ENCODE data around the gene TFAM. TPM values are rescaled to one million over a fixed set of nuclear protein-coding genes. Genes with fewer than 3 reads are reported as not detected.

Gene TFAM
- total and polyA plus RNA-seq, 2 donors from 2014 or later = 18.5 to 35.0 TPM

DNA sequence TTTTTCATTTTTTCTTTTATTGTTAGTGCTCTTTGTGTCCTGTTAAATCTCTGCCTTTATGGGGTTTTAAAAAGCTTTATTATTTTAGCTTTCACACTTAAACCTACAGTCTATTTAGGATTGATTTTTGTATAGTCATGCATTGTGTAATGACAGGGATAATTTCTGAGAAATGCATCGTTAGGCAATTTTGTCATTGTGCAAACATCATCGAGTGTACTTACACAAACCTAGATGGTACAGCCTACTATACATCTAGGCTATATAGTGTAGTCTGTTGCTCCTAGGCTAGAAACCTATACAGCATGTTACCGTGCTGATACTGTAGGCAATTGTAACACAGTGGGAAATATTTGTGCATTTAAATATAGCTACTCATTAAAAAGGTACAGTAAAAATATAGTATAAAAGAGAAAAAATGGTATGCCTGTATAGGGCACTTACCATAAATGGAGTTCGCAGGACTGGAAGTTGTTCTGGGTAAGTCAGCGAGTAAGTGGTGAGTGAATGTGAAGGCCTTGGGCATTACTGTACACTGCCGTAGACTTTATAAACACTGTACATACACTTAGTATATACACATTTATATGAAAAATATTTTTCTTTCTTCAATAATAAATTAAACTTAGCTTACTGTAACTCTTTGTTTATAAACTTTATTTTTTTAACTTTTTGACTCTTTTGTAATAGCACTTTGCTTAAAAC, 34.4 kb upstream of the TFAM start:
- no peaks in the 10 kb centered on the region for H3K36me3 ChIP-seq (ENCODE audit: control insufficient read depth in 2 of 3, insufficient read depth in 3 of 3, low read length in 3 of 3)
- TF ChIP-seq, protein P1, sequence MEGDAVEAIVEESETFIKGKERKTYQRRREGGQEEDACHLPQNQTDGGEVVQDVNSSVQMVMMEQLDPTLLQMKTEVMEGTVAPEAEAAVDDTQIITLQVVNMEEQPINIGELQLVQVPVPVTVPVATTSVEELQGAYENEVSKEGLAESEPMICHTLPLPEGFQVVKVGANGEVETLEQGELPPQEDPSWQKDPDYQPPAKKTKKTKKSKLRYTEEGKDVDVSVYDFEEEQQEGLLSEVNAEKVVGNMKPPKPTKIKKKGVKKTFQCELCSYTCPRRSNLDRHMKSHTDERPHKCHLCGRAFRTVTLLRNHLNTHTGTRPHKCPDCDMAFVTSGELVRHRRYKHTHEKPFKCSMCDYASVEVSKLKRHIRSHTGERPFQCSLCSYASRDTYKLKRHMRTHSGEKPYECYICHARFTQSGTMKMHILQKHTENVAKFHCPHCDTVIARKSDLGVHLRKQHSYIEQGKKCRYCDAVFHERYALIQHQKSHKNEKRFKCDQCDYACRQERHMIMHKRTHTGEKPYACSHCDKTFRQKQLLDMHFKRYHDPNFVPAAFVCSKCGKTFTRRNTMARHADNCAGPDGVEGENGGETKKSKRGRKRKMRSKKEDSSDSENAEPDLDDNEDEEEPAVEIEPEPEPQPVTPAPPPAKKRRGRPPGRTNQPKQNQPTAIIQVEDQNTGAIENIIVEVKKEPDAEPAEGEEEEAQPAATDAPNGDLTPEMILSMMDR (IDR thresholded peaks at IDR 0.05; ENCODE audit: borderline replicate concordance, extremely low read depth, insufficient read depth) = no peak
- H3K27ac ChIP-seq (ENCODE audit: low read depth in 2 of 2, low read length in 2 of 2) = no peak overlapping the region
- intact Hi-C loops (cut with DNase I) = no loop called here
- H3K9me3 ChIP-seq (ENCODE audit: control insufficient read depth in 2 of 3, insufficient read depth in 1 of 3, low read length in 3 of 3) = no peaks in the 10 kb centered on the region
- FAIRE-seq (peak; percentile 51), DNase-seq (no peak)
- H3K9ac ChIP-seq (ENCODE audit: low read length in 3 of 3) = no peak overlapping the region
- H3K4me1 ChIP-seq (ENCODE audit: control insufficient read depth in 2 of 3, insufficient read depth in 2 of 3, low read depth in 1 of 3, low read length in 3 of 3) = no peaks in the 10 kb centered on the region
- H3K27me3 ChIP-seq (ENCODE audit: control insufficient read depth, insufficient read depth, low read length) = no peaks in the 10 kb centered on the region
- no peak overlapping the region for H3K4me3 ChIP-seq (ENCODE audit: low read length in 3 of 3)

DNA sequence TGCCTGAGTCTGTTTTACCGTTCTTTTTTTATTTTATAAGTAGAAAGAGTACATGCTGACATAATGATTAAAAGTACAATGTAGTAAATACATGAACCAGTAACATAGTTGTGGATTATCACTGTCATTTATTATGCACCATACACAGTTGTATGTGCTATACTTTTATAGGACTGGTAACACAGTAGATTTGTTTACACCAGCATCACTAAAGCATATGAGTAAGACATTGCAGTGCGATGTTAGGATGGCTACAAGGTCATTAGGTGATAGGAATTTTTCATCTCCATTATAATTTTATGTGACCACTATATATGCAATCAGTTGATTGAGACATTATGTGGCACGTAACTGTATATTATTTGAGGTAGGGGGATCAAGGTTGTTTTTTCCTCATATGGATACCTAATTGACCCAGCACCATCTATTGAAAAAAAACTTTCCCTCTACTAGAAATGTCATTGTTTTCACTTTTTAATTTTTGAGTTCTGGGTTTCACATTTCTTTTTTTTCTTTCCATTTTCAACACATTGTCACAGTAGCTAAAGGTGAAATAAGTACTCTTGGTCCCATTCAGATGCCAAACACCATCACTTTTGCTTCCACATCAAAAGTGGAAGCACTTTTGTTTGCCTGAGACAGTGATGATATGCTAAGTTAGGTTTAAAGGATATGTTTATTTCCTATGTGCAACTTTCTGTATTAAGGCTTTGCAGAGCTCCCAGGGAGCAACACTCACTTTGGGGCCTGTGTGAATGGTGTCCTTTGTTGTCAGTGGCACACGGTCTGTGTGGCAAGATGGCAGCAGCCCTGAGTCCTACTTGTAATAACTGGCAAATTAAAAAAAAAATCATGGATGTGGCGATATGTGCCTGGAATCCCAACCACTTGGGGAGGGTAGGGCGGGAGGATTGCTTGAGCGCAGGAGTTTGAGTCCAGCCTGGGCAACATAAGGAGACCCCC, 33.3 kb upstream of the TFAM start:
- TF ChIP-seq, protein P1 (IDR thresholded peaks at IDR 0.05; ENCODE audit: borderline replicate concordance, extremely low read depth, insufficient read depth) = no peak
- Histone ChIP-seq H3K4me3 (ENCODE audit: low read length in 3 of 3) (no peak overlapping the region), H3K9me3 (ENCODE audit: control insufficient read depth in 2 of 3, insufficient read depth in 1 of 3, low read length in 3 of 3) (no peaks in the 10 kb centered on the region), H3K36me3 (ENCODE audit: control insufficient read depth in 2 of 3, insufficient read depth in 3 of 3, low read length in 3 of 3) (no peaks in the 10 kb centered on the region), H3K9ac (ENCODE audit: low read length in 3 of 3) (no peak overlapping the region), H3K4me1 (ENCODE audit: control insufficient read depth in 2 of 3, insufficient read depth in 2 of 3, low read depth in 1 of 3, low read length in 3 of 3) (no peaks in the 10 kb centered on the region), H3K27ac (ENCODE audit: low read depth in 2 of 2, low read length in 2 of 2) (no peak overlapping the region), H3K27me3 (ENCODE audit: control insufficient read depth, insufficient read depth, low read length) (no peaks in the 10 kb centered on the region)
- intact Hi-C loops (cut with DNase I) = no loop called here
- DNase-seq (no peak), FAIRE-seq (no peak)

DNA sequence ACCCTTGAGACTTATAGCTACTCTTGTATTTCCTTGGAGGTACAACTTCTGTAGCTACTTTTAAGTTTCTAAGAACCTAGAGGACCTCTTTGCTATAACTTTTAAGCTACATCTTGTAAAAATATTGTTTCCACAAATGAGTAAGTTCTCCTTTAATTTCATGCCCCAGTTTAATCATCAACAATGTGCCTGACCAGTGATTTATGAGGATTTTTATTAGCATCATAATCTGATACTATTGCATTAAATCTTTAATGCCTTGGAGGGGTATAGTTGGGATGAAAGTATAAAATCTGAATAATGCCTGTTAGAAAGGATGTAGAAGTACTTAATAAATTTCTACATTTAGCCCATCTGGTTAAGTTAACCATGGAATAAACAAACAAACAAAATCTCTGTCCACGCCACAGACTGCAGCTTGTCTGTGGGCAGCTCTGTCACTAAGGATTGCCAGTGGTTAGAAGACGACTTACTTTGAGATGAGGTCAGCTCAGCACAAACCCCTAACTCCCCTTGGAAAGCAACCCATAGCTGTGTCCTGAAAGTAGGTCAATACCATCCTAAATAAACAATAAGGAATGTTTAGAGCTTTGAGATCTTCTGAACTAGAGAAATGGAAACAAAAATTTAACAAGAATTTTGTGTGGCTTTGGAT, 32.1 kb upstream of the TFAM start:
- no peak for FAIRE-seq

More for the DNA sequence above, 32.1 kb upstream of the TFAM start:
- intact Hi-C loops (cut with DNase I) = no loop called here
- H3K27me3 ChIP-seq (ENCODE audit: control insufficient read depth, insufficient read depth, low read length) = no peaks in the 10 kb centered on the region
- TF ChIP-seq, protein P1 (IDR thresholded peaks at IDR 0.05; ENCODE audit: borderline replicate concordance, extremely low read depth, insufficient read depth) = no peak
- H3K9me3 ChIP-seq (ENCODE audit: control insufficient read depth in 2 of 3, insufficient read depth in 1 of 3, low read length in 3 of 3) = no peaks in the 10 kb centered on the region
- no peak overlapping the region for H3K4me3 ChIP-seq (ENCODE audit: low read length in 3 of 3)
- no peak overlapping the region for H3K27ac ChIP-seq (ENCODE audit: low read depth in 2 of 2, low read length in 2 of 2)
- no peak for DNase-seq
- no peak overlapping the region for H3K9ac ChIP-seq (ENCODE audit: low read length in 3 of 3)
- H3K36me3 ChIP-seq (ENCODE audit: control insufficient read depth in 2 of 3, insufficient read depth in 3 of 3, low read length in 3 of 3) = no peaks in the 10 kb centered on the region
- H3K4me1 ChIP-seq (ENCODE audit: control insufficient read depth in 2 of 3, insufficient read depth in 2 of 3, low read depth in 1 of 3, low read length in 3 of 3) = no peaks in the 10 kb centered on the region
